T-cell (primary cell): ENCODE measurements around the gene NUP210. TPM values are rescaled to one million over a fixed set of nuclear protein-coding genes. Genes with fewer than 3 reads are reported as not detected.

Source experiments
- ATAC-seq, 4 experiments: fragments of 200-7000 bp in 3 of 4; fragments of 150-1000 bp in 1 of 4; cut with Tn5 transposase; replicated peaks in 1 of 4; 1 replicate in 3 of 4; 2 replicates in 1 of 4; pipeline ENCODE4 v1.10.0; 2021; ENCODE audit warnings: moderate library complexity in 3 of 4, mild to moderate bottlenecking in 2 of 4, moderate number of reproducible peaks in 1 of 4
- CTCF ChIA-PET, 2 donors: fragments of 300-600 bp; sonication (Branson Sonifier 250); formaldehyde crosslinking; loops; one replicate each; lab custom pipeline; 2022; ENCODE audit warnings: antibody characterized with exemption in 2 of 2; lab: Charles Lee
- POLR2A ChIA-PET, 2 donors: fragments of 300-600 bp; sonication (Branson Sonifier 250); formaldehyde crosslinking; loops; one replicate each; lab custom pipeline; 2022; ENCODE audit warnings: antibody characterized with exemption in 2 of 2; lab: Charles Lee
- DNase-seq, 35 experiments: peaks; one replicate each; pipeline versions ENCODE4 v3.0.0 to v3.0.0-alpha.2; 2013 to 2023
- H3K27ac ChIP-seq: one replicate; pipeline ENCODE4 v1.5.1; 2013; ENCODE audit warnings: low read length
- H3K27me3 ChIP-seq, 2 experiments: replicated peaks in 1 of 2; 1 replicate in 1 of 2; 2 replicates in 1 of 2; pipeline versions ENCODE4 v1.6.1 to v1.7.0; 2013; ENCODE audit warnings: low read length in 1 of 2, mixed read lengths in 1 of 2; ENCODE audit not compliant: control insufficient read depth in 2 of 2, insufficient read depth in 2 of 2; ENCODE audit errors: extremely low read depth in 1 of 2
- H3K36me3 ChIP-seq, 2 donors: 1 replicate in 1 of 2; 2 replicates in 1 of 2; pipeline versions ENCODE4 v1.6.1 to v1.7.0; 2013; ENCODE audit warnings: low read length in 1 of 2; ENCODE audit not compliant: control insufficient read depth in 2 of 2, insufficient read depth in 1 of 2; ENCODE audit errors: extremely low read depth in 1 of 2
- H3K4me1 ChIP-seq, 2 experiments: 1 replicate in 1 of 2; 2 replicates in 1 of 2; pipeline versions ENCODE4 v1.6.1 to v1.7.0; 2013; ENCODE audit warnings: low read length in 2 of 2, mixed read lengths in 1 of 2; ENCODE audit not compliant: insufficient read depth in 2 of 2, control insufficient read depth in 1 of 2; ENCODE audit errors: extremely low read depth in 1 of 2
- H3K4me3 ChIP-seq, 2 donors: 1 replicate in 1 of 2; 2 replicates in 1 of 2; pipeline versions ENCODE4 v1.5.1 to v1.7.0; 2013; ENCODE audit warnings: mild to moderate bottlenecking in 2 of 2, low read length in 1 of 2, moderate library complexity in 1 of 2; ENCODE audit not compliant: control insufficient read depth in 1 of 2; ENCODE audit errors: extremely low read depth in 1 of 2
- H3K9me3 ChIP-seq: 2 replicates; pipeline ENCODE4 v1.7.0; 2013
- H3K27ac Mint-ChIP-seq, 2 donors: one replicate each; pipeline ENCODE4 v1.8.0; 2020 to 2021; ENCODE audit warnings: mild to moderate bottlenecking in 2 of 2, mixed read lengths in 2 of 2
- H3K27me3 Mint-ChIP-seq, 2 donors: one replicate each; pipeline ENCODE4 v1.8.0; 2021 to 2022; ENCODE audit warnings: mixed read lengths in 2 of 2
- H3K36me3 Mint-ChIP-seq: one replicate; pipeline ENCODE4 v1.8.0; 2021; ENCODE audit warnings: mixed read lengths
- H3K4me1 Mint-ChIP-seq, 3 donors: one replicate each; pipeline ENCODE4 v1.8.0; 2020 to 2022; ENCODE audit warnings: mixed read lengths in 3 of 3, mild to moderate bottlenecking in 1 of 3
- H3K4me3 Mint-ChIP-seq, 3 donors: one replicate each; pipeline ENCODE4 v1.8.0; 2020 to 2022; ENCODE audit warnings: mild to moderate bottlenecking in 3 of 3, mixed read lengths in 3 of 3, moderate library complexity in 3 of 3
- H3K9me3 Mint-ChIP-seq, 3 donors: one replicate each; pipeline ENCODE4 v1.8.0; 2020 to 2022; ENCODE audit warnings: mixed read lengths in 3 of 3
- WGBS: methylation state at CpG from one replicate; pipeline ENCODE4 v1.1.5; 2013; ENCODE audit warnings: missing lambda C conversion rate; ENCODE audit not compliant: insufficient coverage; 5-methylcytosine and 5-hydroxymethylcytosine counted together
- total RNA-seq, 35 experiments: library from RNA in 6 of 35; stranded (reverse) in 6 of 35; fragments of 120-200 nt in 1 of 35; gene quantifications; one replicate each; pipeline versions ENCODE4 v1.2.1 to v1.2.4 and lab custom pipeline; 2013 to 2026

NUP210 gene
- total RNA-seq, 5 donors from 2014 or later (not counting 1 experiment from before 2014, with no cell fraction given), result 117 to 148 (median 125) TPM

GRCh38 chr3:13282358-13282985, 137.7 kb downstream of the NUP210 start:
- Histone ChIP-seq H3K4me1 (peaks cover 0 to 20% of the 10 kb centered on the region in 2 experiments), H3K9me3 (no peaks in the 10 kb centered on the region), H3K27ac (no peak overlapping the region), H3K36me3 (no peaks in the 10 kb centered on the region), H3K27me3 (peaks cover 0 to 75% of the 10 kb centered on the region in 2 experiments), H3K4me3 (peak overlapping the region in 1 of 2 donors; percentile 35)
- Mint-ChIP-seq H3K4me3 (no peak overlapping the region), H3K27ac (no peak overlapping the region), H3K4me1 (peaks cover 7 to 14% (median 8%) of the 10 kb centered on the region in 3 donors), H3K27me3 (peaks cover 53 to 65% of the 10 kb centered on the region in 2 donors), H3K36me3 (peaks cover 12% of the 10 kb centered on the region), H3K9me3 (peaks cover 19 to 24% (median 21%) of the 10 kb centered on the region in 3 donors)
- CTCF ChIA-PET, result no interaction called here
- ATAC-seq (peak; percentile 39 to 63 (median 44)), DNase-seq (peak in 2 of 35 experiments; percentile 8 to 32)
- WGBS, result 3% methylated on average over 87 of the region's 87 CpGs
- POLR2A ChIA-PET, result interaction anchor here in 1 of 2 donors (0.7 kb wide), 1 partner anchor 75 kb away, joined by 10 read pairs; no protein-coding TSS in a partner anchor

DNA sequence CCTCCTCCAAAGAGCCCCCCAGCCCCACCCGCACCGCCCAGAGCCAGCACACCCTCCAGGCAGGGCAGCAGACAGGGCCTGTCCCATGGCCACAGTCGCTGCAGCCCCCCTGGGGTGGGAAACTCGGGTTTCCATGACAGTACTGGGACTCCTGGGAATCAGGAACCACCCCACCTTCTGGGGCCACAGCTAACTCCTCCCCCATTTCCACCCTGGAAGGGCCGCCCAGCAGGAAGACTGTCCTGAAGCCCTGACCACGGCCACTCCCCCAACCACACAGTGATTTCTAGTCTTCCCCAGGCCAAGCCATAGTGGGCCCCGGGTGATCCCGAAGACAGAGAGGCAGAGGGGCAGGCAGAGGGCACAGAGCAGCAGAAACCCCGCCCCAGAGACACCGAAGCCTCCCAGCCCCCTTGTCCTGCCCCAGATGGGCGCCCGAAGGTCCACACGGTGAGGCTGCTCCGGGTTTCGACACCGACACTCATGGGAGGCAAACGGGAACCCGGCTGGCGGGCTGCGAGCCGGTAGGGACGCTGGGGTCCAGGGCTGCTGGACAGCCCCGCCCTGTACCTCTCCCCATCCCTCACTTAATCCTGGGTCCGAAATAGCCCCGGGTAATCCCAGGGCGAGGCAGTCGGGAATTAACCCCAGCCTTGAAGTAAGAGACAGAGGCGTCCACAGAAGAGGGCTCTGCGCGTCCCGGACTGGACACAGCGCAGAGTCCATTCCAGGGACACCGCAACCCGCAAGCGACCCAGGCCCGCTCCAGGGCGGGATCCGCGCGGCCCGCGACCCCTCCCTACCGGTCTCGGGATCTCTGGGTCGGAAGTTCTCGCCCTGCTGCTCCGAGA, 138.4 kb downstream of the NUP210 start:
- no peak for DNase-seq
- Mint-ChIP-seq H3K27ac (peak overlapping the region in 1 of 2 donors; percentile 15), H3K4me1 (peaks cover 7 to 14% (median 8%) of the 10 kb centered on the region in 3 donors), H3K36me3 (peaks cover 12% of the 10 kb centered on the region), H3K4me3 (peak overlapping the region; percentile 39 to 80 (median 65)), H3K9me3 (peaks cover 13 to 17% (median 14%) of the 10 kb centered on the region in 3 donors), H3K27me3 (peaks cover 49 to 68% of the 10 kb centered on the region in 2 donors)
- Histone ChIP-seq H3K4me3 (no peak overlapping the region), H3K9me3 (no peaks in the 10 kb centered on the region), H3K4me1 (peaks cover 0 to 20% of the 10 kb centered on the region in 2 experiments), H3K27me3 (peaks cover 0 to 80% of the 10 kb centered on the region in 2 experiments), H3K36me3 (no peaks in the 10 kb centered on the region), H3K27ac (no peak overlapping the region)
- CTCF ChIA-PET, result no interaction called here
- ATAC-seq, result no peak
- POLR2A ChIA-PET, result no interaction called here
- WGBS, result 14% methylated on average over 45 of the region's 47 CpGs

GRCh38 chr3:13280811-13281506, 139.2 kb downstream of the NUP210 start:
- peaks cover 7 to 14% (median 8%) of the 10 kb centered on the region in 3 donors for H3K4me1 Mint-ChIP-seq
- CTCF ChIA-PET, result no interaction called here
- H3K4me3 Mint-ChIP-seq, result peak overlapping the region; percentile 39 to 80 (median 65)
- Histone ChIP-seq H3K9me3 (no peaks in the 10 kb centered on the region), H3K4me1 (peaks cover 0 to 20% of the 10 kb centered on the region in 2 experiments), H3K27me3 (peaks cover 0 to 83% of the 10 kb centered on the region in 2 experiments), H3K36me3 (no peaks in the 10 kb centered on the region), H3K4me3 (no peak overlapping the region), H3K27ac (no peak overlapping the region)
- peaks cover 41 to 60% of the 10 kb centered on the region in 2 donors for H3K27me3 Mint-ChIP-seq
- POLR2A ChIA-PET, result no interaction called here
- H3K9me3 Mint-ChIP-seq, result peaks cover 9 to 10% (median 10%) of the 10 kb centered on the region in 3 donors
- H3K36me3 Mint-ChIP-seq, result peaks cover 8% of the 10 kb centered on the region
- no peak overlapping the region for H3K27ac Mint-ChIP-seq
- DNase-seq, result no peak
- WGBS, result 62% methylated on average over 18 of the region's 19 CpGs
- peak in 1 of 4 experiments; percentile 20 for ATAC-seq

- peaks cover 0 to 20% of the 10 kb centered on the region in 2 experiments for H3K4me1 ChIP-seq
- ATAC-seq (no peak), DNase-seq (no peak)
- peaks cover 9 to 10% (median 10%) of the 10 kb centered on the region in 3 donors for H3K9me3 Mint-ChIP-seq
- no peak overlapping the region for H3K27ac Mint-ChIP-seq
- H3K27me3 ChIP-seq, result peaks cover 0 to 81% of the 10 kb centered on the region in 2 experiments
- no peak overlapping the region for H3K4me3 Mint-ChIP-seq
- POLR2A ChIA-PET, result no interaction called here
- CTCF ChIA-PET, result no interaction called here
- no peaks in the 10 kb centered on the region for H3K9me3 ChIP-seq
- no peak overlapping the region for H3K4me3 ChIP-seq
- WGBS, result 98% methylated on average over 6 of the region's 8 CpGs
- H3K27ac ChIP-seq, result no peak overlapping the region
- peaks cover 7 to 14% (median 8%) of the 10 kb centered on the region in 3 donors for H3K4me1 Mint-ChIP-seq
- peaks cover 8% of the 10 kb centered on the region for H3K36me3 Mint-ChIP-seq
- peaks cover 41 to 57% of the 10 kb centered on the region in 2 donors for H3K27me3 Mint-ChIP-seq
- H3K36me3 ChIP-seq, result no peaks in the 10 kb centered on the region
Observed at GRCh38 chr3:13280122-13280790, 139.9 kb downstream of the NUP210 start.

DNA sequence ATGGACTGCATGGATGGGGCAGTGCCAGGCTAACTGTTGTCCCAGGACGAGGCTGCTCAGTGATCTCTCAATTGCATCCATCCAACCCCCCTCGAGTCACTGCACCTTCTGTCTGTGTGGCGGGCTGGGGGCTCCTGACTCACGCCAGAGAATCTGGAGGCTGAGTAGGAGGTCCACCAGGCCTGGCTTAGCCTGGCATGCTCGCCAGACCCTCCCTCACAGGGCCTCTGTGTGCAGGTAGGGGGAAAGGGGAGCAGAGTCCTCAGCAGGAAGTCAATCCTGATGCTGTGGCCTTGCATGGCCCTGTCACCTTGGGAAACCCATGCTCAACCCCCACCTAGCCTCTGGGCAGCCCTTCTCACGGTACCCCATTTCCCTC, 140.6 kb downstream of the NUP210 start:
- ChIA-PET CTCF (no interaction called here), POLR2A (no interaction called here)
- Histone ChIP-seq H3K36me3 (no peaks in the 10 kb centered on the region), H3K9me3 (no peaks in the 10 kb centered on the region), H3K4me3 (no peak overlapping the region), H3K27ac (no peak overlapping the region), H3K4me1 (peaks cover 0 to 20% of the 10 kb centered on the region in 2 experiments), H3K27me3 (peaks cover 0 to 77% of the 10 kb centered on the region in 2 experiments)
- H3K9me3 Mint-ChIP-seq, result peaks cover 9% of the 10 kb centered on the region in 3 donors
- WGBS, result 83% methylated on average over 1 of the region's 6 CpGs
- peaks cover 7 to 14% (median 8%) of the 10 kb centered on the region in 3 donors for H3K4me1 Mint-ChIP-seq
- H3K27ac Mint-ChIP-seq, result no peak overlapping the region
- peaks cover 8% of the 10 kb centered on the region for H3K36me3 Mint-ChIP-seq
- no peak for DNase-seq
- peaks cover 37 to 49% of the 10 kb centered on the region in 2 donors for H3K27me3 Mint-ChIP-seq
- no peak overlapping the region for H3K4me3 Mint-ChIP-seq
- no peak for ATAC-seq
